Measurements from ENCODE around the gene INPP5A. TPM values are rescaled to one million over a fixed set of nuclear protein-coding genes. Genes with fewer than 3 reads are reported as not detected.
A peak's percentile ranks its signal among the peaks of the same experiment; 100 is the strongest.

INPP5A gene
- total RNA-seq, 1 donor from 2014 or later = 105 TPM

DNA sequence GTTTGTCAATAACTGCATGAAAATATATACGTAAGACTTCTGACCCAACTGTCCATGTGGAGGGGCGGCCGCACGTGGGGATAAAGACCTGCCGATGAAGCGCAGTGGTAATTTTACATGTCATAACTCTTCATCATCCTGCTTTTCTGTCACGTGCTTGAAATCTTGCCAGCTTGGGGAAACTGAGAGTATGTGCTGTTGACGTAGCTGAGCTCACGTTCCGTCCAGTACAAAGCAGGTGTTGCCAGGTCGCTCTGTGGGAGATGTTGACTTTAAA lies 105.1 kb downstream of the INPP5A start:
- no peak for DNase-seq
- peaks cover 25% of the 10 kb centered on the region for H3K4me1 ChIP-seq
- no peak overlapping the region for H3K27ac ChIP-seq (replicated peaks)
- intact Hi-C loops (cut with micrococcal nuclease) = no loop called here
- no peak for TF ChIP-seq CTCF (IDR thresholded peaks at IDR 0.05; ENCODE audit: borderline replicate concordance)
- H3K4me3 ChIP-seq = no peak overlapping the region
- peaks cover 4% of the 10 kb centered on the region for H3K36me3 ChIP-seq
- H3K27me3 ChIP-seq (ENCODE audit: low read depth) = no peaks in the 10 kb centered on the region
- no peaks in the 10 kb centered on the region for H3K9me3 ChIP-seq (replicated peaks)

GRCh38 chr10:132643709-132644526 lies 106.3 kb downstream of the INPP5A start:
- peaks cover 4% of the 10 kb centered on the region for H3K36me3 ChIP-seq
- no peak overlapping the region for H3K27ac ChIP-seq (replicated peaks)
- H3K27me3 ChIP-seq (ENCODE audit: low read depth) = no peaks in the 10 kb centered on the region
- H3K4me3 ChIP-seq = no peak overlapping the region
- peaks cover 15% of the 10 kb centered on the region for H3K4me1 ChIP-seq
- intact Hi-C loops (cut with micrococcal nuclease) = no loop called here
- no peak for TF ChIP-seq CTCF (IDR thresholded peaks at IDR 0.05; ENCODE audit: borderline replicate concordance)
- no peak for DNase-seq
- H3K9me3 ChIP-seq (replicated peaks) = no peaks in the 10 kb centered on the region

DNA sequence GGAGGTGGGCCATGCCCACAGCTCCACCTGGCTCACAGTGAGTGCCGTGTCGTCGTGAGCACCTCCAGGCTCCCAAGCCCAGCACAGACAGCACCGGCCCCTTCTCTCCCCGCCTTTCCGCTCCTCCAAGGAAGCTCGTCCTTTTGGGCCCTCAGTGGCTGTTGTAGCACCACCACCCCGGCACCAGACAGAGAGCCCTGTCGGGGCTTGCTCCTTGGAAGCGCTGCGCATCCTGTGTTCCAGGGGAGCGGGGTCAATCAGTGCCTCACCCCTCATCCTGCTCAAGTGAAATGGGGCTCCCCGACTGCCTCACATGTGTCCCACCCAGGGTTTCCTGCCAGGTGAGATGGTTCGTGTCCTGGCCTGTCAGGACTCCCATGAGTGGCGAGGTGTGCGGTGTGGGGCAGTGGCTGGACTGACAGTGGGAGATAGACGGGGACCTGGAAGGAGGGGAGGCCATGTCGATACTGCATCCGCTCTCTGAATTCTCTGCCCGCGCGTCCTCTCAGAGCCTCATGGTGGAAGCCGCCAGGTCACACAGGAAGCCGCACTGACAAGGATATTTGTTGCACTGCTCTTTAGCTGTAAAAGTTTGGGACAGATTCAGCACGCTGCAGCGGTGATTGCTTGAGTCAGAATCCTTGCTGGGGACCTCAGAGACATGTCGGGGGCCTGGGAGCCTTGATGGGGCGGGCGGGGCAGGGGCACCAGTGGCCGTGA lies 107.1 kb downstream of the INPP5A start:
- H3K27me3 ChIP-seq (ENCODE audit: low read depth) = no peaks in the 10 kb centered on the region
- H3K4me1 ChIP-seq = peaks cover 15% of the 10 kb centered on the region
- peak; percentile 13 for DNase-seq
- H3K4me3 ChIP-seq = no peak overlapping the region
- no peak for TF ChIP-seq CTCF (IDR thresholded peaks at IDR 0.05; ENCODE audit: borderline replicate concordance)
- no peaks in the 10 kb centered on the region for H3K9me3 ChIP-seq (replicated peaks)
- intact Hi-C loops (cut with micrococcal nuclease) = no loop called here
- peaks cover 4% of the 10 kb centered on the region for H3K36me3 ChIP-seq
- H3K27ac ChIP-seq (replicated peaks) = no peak overlapping the region

DNA sequence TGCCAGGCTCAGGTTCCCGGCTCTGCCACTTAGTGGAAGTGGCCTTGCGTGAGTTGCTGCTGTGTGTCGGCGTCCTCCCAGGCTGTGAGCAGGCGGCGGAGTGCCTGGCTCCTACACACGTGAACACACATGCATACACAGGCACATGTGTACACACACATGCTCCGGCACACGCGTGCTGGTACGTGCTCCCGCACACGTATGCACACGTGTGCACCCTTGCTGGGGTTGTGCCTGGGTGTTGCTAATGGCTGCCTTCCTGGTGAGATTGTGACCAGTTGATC lies 107.6 kb downstream of the INPP5A start:
- no peak overlapping the region for H3K27ac ChIP-seq (replicated peaks)
- intact Hi-C loops (cut with micrococcal nuclease) = no loop called here
- peaks cover 15% of the 10 kb centered on the region for H3K4me1 ChIP-seq
- TF ChIP-seq CTCF (IDR thresholded peaks at IDR 0.05; ENCODE audit: borderline replicate concordance) = no peak
- no peak for DNase-seq
- no peaks in the 10 kb centered on the region for H3K9me3 ChIP-seq (replicated peaks)
- H3K4me3 ChIP-seq = no peak overlapping the region
- H3K27me3 ChIP-seq (ENCODE audit: low read depth) = no peaks in the 10 kb centered on the region
- peaks cover 7% of the 10 kb centered on the region for H3K36me3 ChIP-seq

DNA sequence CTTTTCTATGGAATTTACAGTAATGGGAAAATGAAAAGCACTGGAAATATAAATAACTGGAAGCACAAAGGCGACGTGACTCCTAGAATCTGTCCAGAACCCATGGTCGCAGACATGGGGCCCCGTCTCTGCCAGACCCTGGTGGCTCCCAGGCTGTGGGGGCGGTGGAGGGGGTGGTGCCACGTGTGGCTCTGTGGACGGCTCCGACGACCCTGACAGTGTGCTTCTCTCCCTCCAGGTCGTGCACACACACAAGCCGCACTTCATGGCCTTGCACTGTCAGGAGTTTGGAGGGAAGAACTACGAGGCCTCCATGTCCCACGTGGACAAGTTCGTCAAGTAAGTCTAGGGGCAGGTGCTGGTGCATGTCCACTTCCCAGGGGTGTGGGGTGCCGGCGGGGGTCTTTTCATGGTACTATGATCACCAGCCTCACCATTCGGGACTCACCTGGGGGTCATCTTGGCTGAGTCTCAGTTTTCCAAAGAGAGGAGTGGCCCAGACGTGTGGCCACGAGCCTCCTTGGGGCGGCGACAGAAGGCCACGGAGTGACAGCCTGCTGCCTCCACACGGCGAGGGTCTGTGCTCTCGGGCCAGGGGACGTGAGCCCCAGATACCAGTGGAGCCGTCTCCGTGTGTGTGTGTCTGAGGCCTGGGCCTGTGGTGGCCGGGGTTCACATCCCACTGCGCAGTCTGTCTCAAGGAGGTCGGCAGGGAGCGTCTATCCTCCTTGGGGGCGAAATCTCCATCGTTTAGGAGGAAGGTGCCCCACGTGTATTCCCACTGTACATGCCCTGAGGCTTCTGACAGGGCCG lies 108.2 kb downstream of the INPP5A start:
- no peak overlapping the region for H3K4me3 ChIP-seq
- peaks cover 13% of the 10 kb centered on the region for H3K36me3 ChIP-seq
- no peak for TF ChIP-seq CTCF (IDR thresholded peaks at IDR 0.05; ENCODE audit: borderline replicate concordance)
- H3K4me1 ChIP-seq = peaks cover 15% of the 10 kb centered on the region
- H3K27me3 ChIP-seq (ENCODE audit: low read depth) = no peaks in the 10 kb centered on the region
- intact Hi-C loops (cut with micrococcal nuclease) = no loop called here
- H3K9me3 ChIP-seq (replicated peaks) = no peaks in the 10 kb centered on the region
- no peak overlapping the region for H3K27ac ChIP-seq (replicated peaks)
- DNase-seq = no peak

Measured in left ventricle myocardium inferior (tissue), 1 donor.